Measurements from ENCODE around the gene RAB4B. TPM values are rescaled to one million over a fixed set of nuclear protein-coding genes. Genes with fewer than 3 reads are reported as not detected.

The RAB4B gene, protein sequence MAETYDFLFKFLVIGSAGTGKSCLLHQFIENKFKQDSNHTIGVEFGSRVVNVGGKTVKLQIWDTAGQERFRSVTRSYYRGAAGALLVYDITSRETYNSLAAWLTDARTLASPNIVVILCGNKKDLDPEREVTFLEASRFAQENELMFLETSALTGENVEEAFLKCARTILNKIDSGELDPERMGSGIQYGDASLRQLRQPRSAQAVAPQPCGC
- total RNA-seq (ENCODE audit: low replicate concordance), result 3.4 and 8.5 TPM in 2 replicates

GRCh38 chr19:40777937-40778705 lies at the start of gene RAB4B:
RAB4B (plus strand) TSS chr19:40778247; CDS start chr19:40778376, 129 bp downstream.

DNA sequence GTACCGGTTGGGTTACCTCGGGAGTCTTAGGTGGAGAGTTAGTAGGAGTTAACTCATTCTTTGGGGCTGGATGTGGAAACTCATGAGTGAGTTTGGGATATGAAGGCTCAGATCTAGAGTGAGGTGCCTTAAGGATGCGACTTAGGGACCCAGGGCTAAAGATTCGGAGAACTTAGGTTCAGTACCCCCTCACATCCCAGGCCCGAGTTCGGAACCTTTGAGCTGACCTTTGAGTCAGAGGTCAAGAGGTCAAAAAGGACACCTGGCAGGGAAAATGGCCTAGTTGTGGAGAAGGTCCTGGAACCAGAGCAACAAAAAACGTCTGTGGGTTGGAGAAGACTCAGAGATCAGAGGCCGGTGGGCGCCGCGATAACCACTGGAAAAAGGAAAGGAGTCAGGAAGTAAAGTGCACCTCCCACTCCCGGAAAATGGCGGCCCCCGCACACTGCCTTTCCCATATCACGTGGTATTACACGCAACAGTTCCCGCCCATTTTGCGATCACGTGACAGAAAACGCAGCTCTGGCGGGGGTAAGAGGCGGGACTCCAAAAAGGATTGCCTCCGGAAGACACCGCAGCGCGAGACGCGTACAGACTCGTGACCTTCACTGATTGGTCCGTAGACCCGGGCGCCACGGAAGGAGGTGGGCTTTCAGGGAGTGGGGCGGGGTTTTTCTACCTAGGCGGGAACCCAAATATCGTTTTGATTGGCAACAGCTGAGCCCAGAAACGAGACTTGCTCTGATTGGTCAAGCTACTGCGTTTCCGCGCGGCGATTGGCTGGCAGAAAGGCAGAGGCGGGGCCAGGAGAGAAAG lies 27.8 kb upstream of the RAB4B start, which contains the start of gene ACTMAP:
TSS of gene ACTMAP (minus strand) at position 420 of the 816 bp plus-strand sequence. CDS start 674 bp downstream, outside the sequence.

GRCh38 chr19:40750874-40751537 lies 27.0 kb upstream of the RAB4B start, which contains the start of gene SNRPA:
SNRPA (plus strand) TSS chr19:40751203; CDS start chr19:40751409, 206 bp downstream.

DNA sequence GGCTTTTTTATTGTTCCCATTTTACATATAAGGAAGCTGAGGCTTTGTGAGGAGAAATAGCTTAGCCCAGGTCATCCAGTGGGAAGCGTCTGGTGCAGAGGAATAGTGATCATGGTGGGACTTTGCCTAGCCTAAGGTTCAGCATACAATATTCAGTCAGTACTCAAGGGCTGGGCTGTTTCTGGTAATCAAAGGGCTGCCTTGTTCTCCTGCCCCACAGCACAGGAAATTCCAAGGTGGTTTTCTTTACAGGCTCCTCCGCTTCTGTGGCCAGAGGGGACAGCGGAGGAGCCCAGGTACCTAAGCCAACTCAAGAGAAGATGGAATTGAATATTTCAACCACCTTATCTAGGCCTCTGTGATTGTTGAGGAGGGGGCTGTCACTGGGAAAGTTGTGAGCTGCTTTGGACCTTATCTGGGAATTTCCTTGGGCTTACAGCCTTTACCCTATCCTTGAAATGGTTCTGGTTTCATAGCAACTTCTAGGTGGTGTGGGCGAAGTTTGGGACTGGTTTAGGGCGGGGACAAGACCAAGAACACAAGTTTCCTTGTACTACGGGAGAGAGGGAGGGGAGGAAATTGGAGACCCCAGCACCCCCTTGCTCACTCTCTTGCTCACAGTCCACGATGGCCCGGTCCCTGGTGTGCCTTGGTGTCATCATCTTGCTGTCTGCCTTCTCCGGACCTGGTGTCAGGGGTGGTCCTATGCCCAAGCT lies 3.0 kb upstream of the RAB4B start, which contains the start of gene MIA:
TSS of gene MIA (plus strand) at position 606 of the 716 bp plus-strand sequence. CDS start at position 628, 22 bp downstream.

GRCh38 chr19:40798683-40799557 lies 20.9 kb downstream of the RAB4B start, which contains the start of gene EGLN2:
EGLN2 (plus strand) TSS chr19:40799191; CDS start chr19:40800573, 1,382 bp downstream.

Other genes with a start within 250 kb of the RAB4B start
- 12.5 and 19.6 TPM in 2 replicates for gene SHKBP1, start 201.4 kb upstream of the RAB4B start, total RNA-seq (ENCODE audit: low replicate concordance)
- gene LTBP4, start 176.9 kb upstream of the RAB4B start, total RNA-seq (ENCODE audit: low replicate concordance), result 24.8 and 25.6 TPM in 2 replicates
- 21.6 and 31.6 TPM in 2 replicates for gene NUMBL, start 87.6 kb upstream of the RAB4B start, total RNA-seq (ENCODE audit: low replicate concordance)
- 22.8 and 24.0 TPM in 2 replicates for gene COQ8B, start 61.4 kb upstream of the RAB4B start, total RNA-seq (ENCODE audit: low replicate concordance)
- gene ITPKC, start 61.1 kb upstream of the RAB4B start, total RNA-seq (ENCODE audit: low replicate concordance), result 11.9 and 12.3 TPM in 2 replicates
- 0.35 and 0.45 TPM in 2 replicates for gene ACTMAP, start 27.8 kb upstream of the RAB4B start, total RNA-seq (ENCODE audit: low replicate concordance)
- 37.0 and 37.7 TPM in 2 replicates for gene SNRPA, start 27.0 kb upstream of the RAB4B start, total RNA-seq (ENCODE audit: low replicate concordance)
- 0.35 TPM in 1 of 2 replicates, not detected in the other for gene MIA, start 2.7 kb upstream of the RAB4B start, total RNA-seq (ENCODE audit: low replicate concordance)
- gene EGLN2, start 20.9 kb downstream of the RAB4B start, total RNA-seq (ENCODE audit: low replicate concordance), result 79.9 and 112 TPM in 2 replicates
- not detected in 2 replicates for gene CYP2A6, start 72.2 kb downstream of the RAB4B start, total RNA-seq (ENCODE audit: low replicate concordance)
- not detected in 2 replicates for gene CYP2A7, start 104.0 kb downstream of the RAB4B start, total RNA-seq (ENCODE audit: low replicate concordance)
- gene CYP2B6, start 213.0 kb downstream of the RAB4B start, total RNA-seq (ENCODE audit: low replicate concordance), result not detected in 2 replicates